Spinal cord (tissue), 10 donors: Measurements from ENCODE around the gene GPRIN3. TPM values are rescaled to one million over a fixed set of nuclear protein-coding genes. Genes with fewer than 3 reads are reported as not detected.
"Not testable (repeated sequence)": the region's sequence is repeated elsewhere in the genome, so short reads cannot be mapped to it uniquely, and the experiment has no call there.

Experiments used
- DNase-seq, 6 donors: peaks; one replicate each; pipeline versions ENCODE4 v3.0.0 to v3.0.0-alpha.2; 2013 to 2015; ENCODE audit warnings: low spot score in 6 of 6, low read depth in 4 of 6
- H3K27ac ChIP-seq: one replicate; pipeline ENCODE4 v1.5.1; 2013; ENCODE audit warnings: low read depth, low read length, control low read depth
- H3K27me3 ChIP-seq: one replicate; pipeline ENCODE4 v1.6.1; 2013; ENCODE audit warnings: low read length; ENCODE audit not compliant: control insufficient read depth, insufficient read depth
- H3K36me3 ChIP-seq: one replicate; pipeline ENCODE4 v1.6.1; 2013; ENCODE audit warnings: low read length; ENCODE audit not compliant: control insufficient read depth, insufficient read depth
- H3K4me1 ChIP-seq: one replicate; pipeline ENCODE4 v1.6.1; 2013; ENCODE audit warnings: low read length; ENCODE audit not compliant: control insufficient read depth, insufficient read depth
- H3K4me3 ChIP-seq: one replicate; pipeline ENCODE4 v1.5.1; 2013; ENCODE audit warnings: low read depth, low read length, control low read depth
- H3K9me3 ChIP-seq: one replicate; pipeline ENCODE4 v1.6.1; 2013; ENCODE audit warnings: low read length; ENCODE audit not compliant: control insufficient read depth, insufficient read depth
- WGBS: methylation state at CpG from one replicate; pipeline ENCODE4 v1.1.5; 2013; ENCODE audit warnings: missing lambda C conversion rate; ENCODE audit not compliant: insufficient coverage; 5-methylcytosine and 5-hydroxymethylcytosine counted together
- polyA plus RNA-seq, 2 donors: library from polyadenylated mRNA; unstranded; fragments of 120-200 nt; gene quantifications; one replicate each; pipeline ENCODE4 v1.2.1, GENCODE V29; 2013; ENCODE audit not compliant: insufficient read length in 2 of 2
- total RNA-seq, 2 donors: library from RNA; depleted of rRNA in 1 of 2; stranded (reverse); fragments of 120-200 nt in 1 of 2; fragments of >200 nt in 1 of 2; gene quantifications; one replicate each; pipeline versions ENCODE4 v1.2.3 to v1.2.4, GENCODE V29; 2013 to 2014
- donor health status: healthy.

Gene GPRIN3
- total and polyA plus RNA-seq, 4 donors = 6.3 to 29.5 (median 12.8) TPM

- H3K4me3 ChIP-seq = no peak overlapping the region
- no peak for DNase-seq
- WGBS = 89% methylated on average over 1 of the region's 1 CpG
- H3K36me3 ChIP-seq = no peaks in the 10 kb centered on the region
- H3K27me3 ChIP-seq = no peaks in the 10 kb centered on the region
- no peak overlapping the region for H3K27ac ChIP-seq
- H3K4me1 ChIP-seq = no peaks in the 10 kb centered on the region
- H3K9me3 ChIP-seq = no peaks in the 10 kb centered on the region
Observed at GRCh38 chr4:89216866-89217265, 90.7 kb downstream of the GPRIN3 start.

- H3K36me3 ChIP-seq = no peaks in the 10 kb centered on the region
- H3K4me1 ChIP-seq = no peaks in the 10 kb centered on the region
- H3K27ac ChIP-seq = no peak overlapping the region
- no peaks in the 10 kb centered on the region for H3K9me3 ChIP-seq
- no peaks in the 10 kb centered on the region for H3K27me3 ChIP-seq
- no peak for DNase-seq
- H3K4me3 ChIP-seq = no peak overlapping the region
Observed at GRCh38 chr4:89216422-89216821, 91.2 kb downstream of the GPRIN3 start.

DNA sequence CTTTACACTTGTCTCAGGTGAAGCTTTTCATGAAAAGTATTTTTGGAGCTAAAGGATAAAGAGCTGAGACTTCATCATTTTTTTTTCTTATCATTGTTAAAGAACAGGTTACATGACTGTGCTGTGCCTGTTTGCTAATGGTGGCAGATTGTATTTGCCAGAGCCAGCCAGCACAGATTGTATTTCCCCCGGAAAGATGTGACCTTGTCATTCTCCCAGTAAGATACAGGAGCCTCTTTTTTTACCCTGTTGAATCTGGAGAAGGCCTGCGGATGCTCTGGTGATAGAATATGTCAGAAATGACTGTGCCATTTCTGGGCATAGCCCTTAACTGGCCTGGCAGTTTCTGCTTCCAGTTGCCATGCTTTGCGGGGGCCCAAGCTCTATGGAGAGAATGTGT is 91.9 kb downstream of the GPRIN3 start:
- no peaks in the 10 kb centered on the region for H3K36me3 ChIP-seq
- no peak overlapping the region for H3K4me3 ChIP-seq
- no peak overlapping the region for H3K27ac ChIP-seq
- H3K9me3 ChIP-seq = no peaks in the 10 kb centered on the region
- WGBS = 83% methylated on average over 1 of the region's 3 CpGs
- H3K4me1 ChIP-seq = no peaks in the 10 kb centered on the region
- no peaks in the 10 kb centered on the region for H3K27me3 ChIP-seq
- DNase-seq = no peak

GRCh38 chr4:89214308-89214707 is 93.3 kb downstream of the GPRIN3 start:
- H3K4me3 ChIP-seq = no peak overlapping the region
- DNase-seq = no peak
- WGBS = no CpG with 5 or more reads among the region's 1 CpG
- no peaks in the 10 kb centered on the region for H3K9me3 ChIP-seq
- no peak overlapping the region for H3K27ac ChIP-seq
- no peaks in the 10 kb centered on the region for H3K36me3 ChIP-seq
- no peaks in the 10 kb centered on the region for H3K27me3 ChIP-seq
- H3K4me1 ChIP-seq = no peaks in the 10 kb centered on the region

DNA sequence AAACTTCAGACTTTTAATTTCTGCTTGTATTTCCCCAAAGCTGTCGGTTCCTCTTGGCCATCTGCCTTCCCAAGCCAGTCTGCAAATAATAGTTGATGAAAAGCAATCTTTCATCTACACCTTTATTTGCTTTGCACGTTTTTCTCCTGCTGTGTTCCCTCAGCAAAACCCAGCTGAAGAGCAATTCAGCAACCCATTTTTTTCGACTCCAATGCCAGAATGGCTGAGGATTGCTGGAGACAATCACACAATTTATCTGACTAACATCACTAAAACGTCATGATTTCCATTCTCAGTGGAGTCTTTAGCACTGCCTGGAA is 94.3 kb downstream of the GPRIN3 start:
- H3K9me3 ChIP-seq = no peaks in the 10 kb centered on the region
- peak in 1 of 6 donors; percentile 12 for DNase-seq
- no peak overlapping the region for H3K4me3 ChIP-seq
- H3K27ac ChIP-seq = no peak overlapping the region
- no peaks in the 10 kb centered on the region for H3K27me3 ChIP-seq
- 62% methylated on average over 4 of the region's 4 CpGs for WGBS
- no peaks in the 10 kb centered on the region for H3K36me3 ChIP-seq
- H3K4me1 ChIP-seq = no peaks in the 10 kb centered on the region

- no peaks in the 10 kb centered on the region for H3K9me3 ChIP-seq
- H3K27me3 ChIP-seq = no peaks in the 10 kb centered on the region
- H3K4me3 ChIP-seq = no peak overlapping the region
- H3K27ac ChIP-seq = no peak overlapping the region
- 100% methylated on average over 3 of the region's 4 CpGs for WGBS
- H3K36me3 ChIP-seq = no peaks in the 10 kb centered on the region
- DNase-seq = no peak
- H3K4me1 ChIP-seq = no peaks in the 10 kb centered on the region
Observed at GRCh38 chr4:89212666-89213381, 94.8 kb downstream of the GPRIN3 start.

GRCh38 chr4:89204624-89205023 is 103.0 kb downstream of the GPRIN3 start:
- DNase-seq = no peak
- H3K27ac ChIP-seq = no peak overlapping the region
- no peaks in the 10 kb centered on the region for H3K27me3 ChIP-seq
- H3K4me1 ChIP-seq = no peaks in the 10 kb centered on the region
- no peaks in the 10 kb centered on the region for H3K36me3 ChIP-seq
- no peaks in the 10 kb centered on the region for H3K9me3 ChIP-seq
- H3K4me3 ChIP-seq = no peak overlapping the region
- no CpG with 5 or more reads among the region's 1 CpG for WGBS

GRCh38 chr4:89203902-89204301 is 103.7 kb downstream of the GPRIN3 start:
- no peaks in the 10 kb centered on the region for H3K27me3 ChIP-seq
- H3K4me1 ChIP-seq = no peaks in the 10 kb centered on the region
- no peak overlapping the region for H3K4me3 ChIP-seq
- DNase-seq = no peak
- no peaks in the 10 kb centered on the region for H3K36me3 ChIP-seq
- no peak overlapping the region for H3K27ac ChIP-seq
- 90% methylated on average over 1 of the region's 3 CpGs for WGBS
- no peaks in the 10 kb centered on the region for H3K9me3 ChIP-seq

DNA sequence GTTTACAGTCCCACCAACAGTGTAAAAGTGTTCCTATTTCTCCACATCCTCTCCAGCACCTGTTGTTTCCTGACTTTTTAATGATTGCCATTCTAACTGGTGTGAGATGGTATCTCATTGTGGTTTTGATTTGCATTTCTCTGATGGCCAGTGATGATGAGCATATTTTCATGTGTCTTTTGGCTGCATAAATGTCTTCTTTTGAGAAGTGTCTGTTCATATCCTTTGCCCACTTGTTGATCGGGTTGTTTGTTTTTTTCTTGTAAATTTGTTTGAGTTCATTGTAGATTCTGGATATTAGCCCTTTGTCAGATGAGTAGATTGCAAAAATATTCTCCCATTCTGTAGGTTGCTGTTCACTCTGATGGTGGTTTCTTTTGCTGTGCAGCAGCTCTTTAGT is 108.2 kb downstream of the GPRIN3 start:
- DNase-seq, H3K27ac ChIP-seq, H3K9me3 ChIP-seq, H3K4me3 ChIP-seq, H3K4me1 ChIP-seq, H3K36me3 ChIP-seq, H3K27me3 ChIP-seq: not testable (repeated sequence)
- WGBS = no CpG with 5 or more reads among the region's 1 CpG

DNA sequence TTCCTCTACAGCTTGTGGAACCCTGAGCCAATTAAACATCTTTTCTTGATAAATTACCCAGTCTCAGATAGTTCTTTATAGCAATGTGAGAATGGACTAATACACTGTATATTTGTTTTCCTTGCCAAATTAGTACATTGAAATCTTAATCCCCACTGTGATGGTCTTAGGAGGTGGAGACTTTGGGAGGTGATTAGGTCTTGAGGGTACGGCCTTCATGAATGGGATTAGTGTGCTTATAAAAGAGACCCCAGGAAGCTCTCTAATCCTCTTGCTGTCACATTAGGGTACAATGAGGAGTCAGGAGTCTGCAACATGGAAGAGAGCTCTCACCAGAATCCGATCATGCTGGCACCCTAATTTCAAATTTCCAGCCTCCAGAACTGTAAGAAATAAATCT is 109.7 kb downstream of the GPRIN3 start:
- Histone ChIP-seq H3K27me3 (no peaks in the 10 kb centered on the region), H3K9me3 (no peaks in the 10 kb centered on the region), H3K36me3 (no peaks in the 10 kb centered on the region), H3K27ac (no peak overlapping the region), H3K4me3 (no peak overlapping the region), H3K4me1 (no peaks in the 10 kb centered on the region)
- DNase-seq = no peak
- 100% methylated on average over 1 of the region's 2 CpGs for WGBS
